C1 segment of cervical spinal cord (tissue), 14 donors: Measurements from ENCODE around the gene EPPIN.

Source experiments
- DNase-seq, 14 donors: peaks; one replicate each; lab custom pipeline; 2025; lab: John Stamatoyannopoulos, UW

Gene EPPIN

GRCh38 chr20:45538209-45538799 is 8.9 kb downstream of the EPPIN start:
- DNase-seq, result no peak

- DNase-seq, result no peak
Observed at GRCh38 chr20:45527294-45527693, 19.9 kb downstream of the EPPIN start.

GRCh38 chr20:45523821-45524220 is 23.4 kb downstream of the EPPIN start:
- DNase-seq, result no peak

GRCh38 chr20:45518282-45518681 is 28.9 kb downstream of the EPPIN start:
- no peak for DNase-seq

- DNase-seq, result no peak
Observed at GRCh38 chr20:45515147-45515913, 31.9 kb downstream of the EPPIN start, which contains the start of gene SPINT3. TSS of gene SPINT3 (minus strand) at chr20:45515622. CDS start at chr20:45515608, 14 bp downstream.

GRCh38 chr20:45510242-45510862 is 36.8 kb downstream of the EPPIN start:
- no peak for DNase-seq

GRCh38 chr20:45509091-45509490 is 38.1 kb downstream of the EPPIN start:
- no peak for DNase-seq

- DNase-seq, result no peak
Observed at GRCh38 chr20:45508068-45508886, 38.9 kb downstream of the EPPIN start.

- no peak for DNase-seq
Observed at GRCh38 chr20:45507011-45507820, 40.0 kb downstream of the EPPIN start.

GRCh38 chr20:45506398-45506797 is 40.8 kb downstream of the EPPIN start:
- DNase-seq, result no peak

- DNase-seq, result no peak
Observed at GRCh38 chr20:45503403-45503802, 43.8 kb downstream of the EPPIN start.

GRCh38 chr20:45502561-45502960 is 44.6 kb downstream of the EPPIN start:
- DNase-seq, result no peak

GRCh38 chr20:45501600-45501999 is 45.6 kb downstream of the EPPIN start:
- DNase-seq, result no peak

GRCh38 chr20:45500022-45500421 is 47.2 kb downstream of the EPPIN start:
- no peak for DNase-seq

GRCh38 chr20:45497971-45498494 is 49.2 kb downstream of the EPPIN start:
- DNase-seq, result no peak

- no peak for DNase-seq
Observed at GRCh38 chr20:45496166-45496565, 51.0 kb downstream of the EPPIN start.

- no peak for DNase-seq
Observed at GRCh38 chr20:45495501-45495941, 51.7 kb downstream of the EPPIN start.
